Psoas muscle (tissue), 8 donors: Measurements from ENCODE around the gene POU2AF1. TPM values are rescaled to one million over a fixed set of nuclear protein-coding genes. Genes with fewer than 3 reads are reported as not detected.
A peak's percentile ranks its signal among the peaks of the same experiment; 100 is the strongest.

Experiments
- ATAC-seq, 4 donors: fragments of 200-7000 bp; cut with Tn5 transposase; one replicate each; pipeline ENCODE4 v1.9.1; 2020; ENCODE audit warnings: moderate library complexity in 3 of 4, mild to moderate bottlenecking in 2 of 4
- DNase-seq, 2 donors: peaks; one replicate each; pipeline ENCODE4 v3.0.0-alpha.2; 2020
- H3K27ac ChIP-seq: fragments of 200-600 bp; one replicate; pipeline ENCODE4 v1.8.0; 2022
- H3K27me3 ChIP-seq, 3 donors: fragments of 200-600 bp in 1 of 3; one replicate each; pipeline versions ENCODE4 v1.6.1 to v1.8.0; 2013 to 2022; ENCODE audit warnings: low read length in 2 of 3, mild to moderate bottlenecking in 2 of 3, moderate library complexity in 1 of 3; ENCODE audit not compliant: insufficient read depth in 3 of 3
- H3K36me3 ChIP-seq, 2 donors: fragments of 200-600 bp in 1 of 2; one replicate each; pipeline versions ENCODE4 v1.6.1 to v1.8.0; 2013 to 2022; ENCODE audit warnings: low read depth in 1 of 2, mild to moderate bottlenecking in 1 of 2, moderate library complexity in 1 of 2; ENCODE audit not compliant: insufficient read depth in 1 of 2
- H3K4me1 ChIP-seq: fragments of 200-600 bp; one replicate; pipeline ENCODE4 v1.8.0; 2022
- H3K4me3 ChIP-seq: fragments of 200-600 bp; one replicate; pipeline ENCODE4 v1.8.0; 2022; ENCODE audit warnings: mild to moderate bottlenecking
- H3K9me3 ChIP-seq: fragments of 200-600 bp; one replicate; pipeline ENCODE4 v1.8.0; 2022
- CTCF ChIP-seq: fragments of 200-600 bp; IDR thresholded peaks from one replicate; pipeline ENCODE4 v1.8.0; 2022; ENCODE audit warnings: antibody characterized with exemption
- WGBS, 3 donors: extraction: QIAGEN DNeasy Blood & Tissue Kit; methylation state at CpG; one replicate each; pipeline versions ENCODE4 v1.1.6 to v1.1.7; 2013; 5-methylcytosine and 5-hydroxymethylcytosine counted together
- intact Hi-C, 2 donors: fragments of 100-400 bp; cut with DNase I; formaldehyde crosslinking; loops; one replicate each; pipeline versions ENCODE4 v1.11.0 to v1.14.2; 2022
- polyA plus RNA-seq, 3 donors: library from polyadenylated mRNA; stranded (reverse); fragments of 200-250 nt; gene quantifications; one replicate each; pipeline ENCODE4 v1.2.3, GENCODE V29; 2013
- total RNA-seq, 4 donors: library from RNA; stranded (reverse); fragmentation: NEBNext Ultra II Directional in 2 of 4; extraction: Animal tissue kit (Norgen Biotek cat#: 25700) in 2 of 4; gene quantifications; one replicate each; pipeline versions ENCODE4 v1.2.1 to v1.2.4, GENCODE V29; 2021 to 2023
- donor health status: healthy with polysubstance abuse.
- donor health status: DM: no; HTN: no; CAD: no; lungs with moderate emphysema.
- donor health status: Bipolar disorder and iron deficiency.
- donor health status: healthy.
- donor health status: DM: yes; HTN: yes; CAD: no.
- donor health status: DM: no; HTN: no; CAD: no.
- donor health status: DM: no; HTN: no; CAD: no.
- donor health status: DM: yes; HTN: yes; CAD: no.

Gene POU2AF1
- total and polyA plus RNA-seq, 7 donors = 0.01 to 0.25 (median 0.13) TPM; not detected in 3

- Histone ChIP-seq H3K4me1 (peaks cover 25% of the 10 kb centered on the region), H3K9me3 (no peaks in the 10 kb centered on the region), H3K4me3 (no peak overlapping the region), H3K27ac (no peak overlapping the region), H3K36me3 (no peaks in the 10 kb centered on the region), H3K27me3 (no peaks in the 10 kb centered on the region)
- intact Hi-C loops = no loop called here
- TF ChIP-seq CTCF = no peak
- WGBS, 3 donors = 72 to 87% (median 74%) methylated on average over 4 of the region's 4 CpGs
- DNase-seq (no peak), ATAC-seq (no peak)
These were observed 40.1 kb upstream of the POU2AF1 start for GRCh38 chr11:111419181-111419580.

- DNase-seq (no peak), ATAC-seq (no peak)
- Histone ChIP-seq H3K9me3 (no peaks in the 10 kb centered on the region), H3K36me3 (no peaks in the 10 kb centered on the region), H3K4me1 (peaks cover 25% of the 10 kb centered on the region), H3K27ac (peak overlapping the region; percentile 68), H3K4me3 (no peak overlapping the region), H3K27me3 (no peaks in the 10 kb centered on the region)
- 53 to 55% (median 55%) methylated on average over 5 of the region's 5 CpGs for WGBS, 3 donors
- intact Hi-C loops = no loop called here
- no peak for TF ChIP-seq CTCF
These were observed 39.3 kb upstream of the POU2AF1 start for GRCh38 chr11:111418436-111418787.

GRCh38 chr11:111417766-111418435 lies 38.8 kb upstream of the POU2AF1 start:
- intact Hi-C loops = no loop called here
- TF ChIP-seq CTCF = no peak
- DNase-seq (peak; percentile 37 to 84), ATAC-seq (peak; percentile 68 to 91 (median 82))
- no peak overlapping the region for H3K4me3 ChIP-seq
- H3K27ac ChIP-seq = peak overlapping the region; percentile 68
- H3K36me3 ChIP-seq = no peaks in the 10 kb centered on the region
- 24 to 31% (median 27%) methylated on average over 10 of the region's 10 CpGs for WGBS, 3 donors
- no peaks in the 10 kb centered on the region for H3K27me3 ChIP-seq
- no peaks in the 10 kb centered on the region for H3K9me3 ChIP-seq
- peaks cover 25% of the 10 kb centered on the region for H3K4me1 ChIP-seq

GRCh38 chr11:111417011-111417765 lies 38.1 kb upstream of the POU2AF1 start:
- peak in 3 of 4 donors; percentile 18 to 38 (median 25) for ATAC-seq
- Histone ChIP-seq H3K27ac (peak overlapping the region; percentile 68), H3K4me1 (peaks cover 25% of the 10 kb centered on the region), H3K9me3 (no peaks in the 10 kb centered on the region), H3K4me3 (no peak overlapping the region), H3K27me3 (no peaks in the 10 kb centered on the region), H3K36me3 (no peaks in the 10 kb centered on the region)
- DNase-seq = no peak
- intact Hi-C loops = no loop called here
- no peak for TF ChIP-seq CTCF
- 36 to 50% (median 46%) methylated on average over 8 of the region's 8 CpGs for WGBS, 3 donors
